HG02623 (cell line): Measurements from ENCODE around the gene COMP.

Experiments
- ATAC-seq: cut with Tn5 transposase; IDR thresholded peaks from one replicate; pipeline ENCODE4 v1.9.1; 2021; ENCODE audit warnings: moderate library complexity; ENCODE audit not compliant: unreplicated experiment

The COMP gene

GRCh38 chr19:18804139-18804601 is 13.1 kb upstream of the COMP start:
- no peak for ATAC-seq

GRCh38 chr19:18803550-18804138 is 12.5 kb upstream of the COMP start:
- ATAC-seq = no peak

- no peak for ATAC-seq
Measured at GRCh38 chr19:18802354-18802753, 11.2 kb upstream of the COMP start.

DNA sequence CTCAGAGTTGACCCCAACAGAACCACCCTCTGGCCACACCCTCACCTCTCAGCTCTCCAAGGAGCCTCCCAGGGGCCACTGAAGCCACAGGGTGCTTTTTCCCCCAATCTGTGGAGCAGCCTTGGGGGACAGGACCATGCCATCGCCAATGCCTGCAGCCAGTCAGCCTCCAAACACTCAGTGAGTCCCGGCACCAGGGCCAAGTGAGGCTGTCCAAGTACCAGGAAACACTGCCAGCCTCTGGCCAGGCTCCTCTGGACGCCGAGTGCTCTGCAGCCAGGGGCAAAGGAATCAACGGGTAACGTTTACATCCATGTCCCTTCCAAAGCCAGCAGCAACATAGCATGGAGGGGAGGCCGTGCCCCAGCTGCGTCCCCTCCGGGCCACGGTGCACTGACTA is 9.5 kb upstream of the COMP start:
- no peak for ATAC-seq

DNA sequence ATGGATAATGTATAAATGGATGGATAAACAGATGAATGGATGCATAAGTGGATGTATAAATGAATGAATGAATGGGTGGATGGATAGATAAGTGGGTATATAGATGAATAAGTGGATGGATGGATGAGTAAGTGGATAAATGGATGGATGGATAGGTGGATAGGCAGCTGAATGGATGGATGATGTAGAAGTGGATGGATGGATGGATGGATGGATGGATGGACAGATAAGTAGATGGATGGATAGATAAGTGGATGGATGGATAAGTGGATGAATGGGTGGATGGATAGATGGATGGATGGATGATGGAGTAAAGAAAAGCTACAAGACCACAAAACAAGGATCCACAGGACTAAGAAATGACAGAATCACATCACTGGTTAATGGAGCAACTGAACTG is 9.0 kb upstream of the COMP start:
- no peak for ATAC-seq

DNA sequence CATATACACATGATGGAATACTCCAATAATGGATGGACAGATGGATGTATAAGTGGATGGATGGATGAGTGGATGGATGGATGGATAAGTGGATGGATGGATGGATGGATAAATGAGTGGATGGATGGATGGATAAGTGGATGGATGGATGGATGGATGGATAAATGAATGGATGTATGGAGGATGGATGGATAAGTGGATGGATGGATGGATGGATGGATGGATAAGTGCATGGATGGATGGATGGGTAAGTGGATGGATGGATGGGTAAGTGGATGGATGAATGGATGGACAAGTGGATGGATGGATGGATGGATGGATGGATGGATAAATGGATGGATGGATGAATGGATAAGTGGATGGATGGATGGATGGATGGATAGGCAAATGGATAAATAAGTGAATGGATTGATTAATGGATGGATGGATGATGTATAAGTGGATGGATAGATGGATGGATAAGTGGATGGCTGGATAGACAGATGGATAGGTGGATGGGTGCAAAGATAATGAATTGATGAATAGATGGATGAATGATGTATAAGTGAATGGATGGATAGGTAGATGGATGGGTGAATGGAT is 8.4 kb upstream of the COMP start:
- ATAC-seq = no peak

- ATAC-seq = no peak
Measured at GRCh38 chr19:18798384-18799352, 7.6 kb upstream of the COMP start.

- no peak for ATAC-seq
Measured at GRCh38 chr19:18796239-18796638, 5.1 kb upstream of the COMP start.

DNA sequence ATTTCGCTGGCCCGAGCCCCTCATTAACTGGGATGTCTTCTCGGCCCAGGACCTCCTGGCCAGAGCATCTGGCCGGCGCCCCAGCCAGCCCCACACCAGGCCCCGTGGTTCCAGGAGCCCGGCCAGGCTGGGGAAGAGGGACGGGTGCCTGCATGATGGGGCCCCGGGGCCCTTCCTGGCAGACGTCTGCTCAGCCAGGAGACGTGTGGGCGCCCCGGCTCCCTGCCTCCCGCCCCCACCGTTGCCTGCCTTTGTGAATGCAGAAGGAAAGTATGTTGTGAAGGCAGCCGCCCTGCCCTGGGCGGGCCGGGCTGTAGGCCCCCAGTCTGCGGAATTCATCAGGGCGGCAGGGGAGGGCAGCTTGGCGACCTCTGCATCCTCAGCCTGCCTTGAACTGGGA is 4.4 kb upstream of the COMP start:
- no peak for ATAC-seq

- no peak for ATAC-seq
Measured at GRCh38 chr19:18794692-18795091, 3.6 kb upstream of the COMP start.

- ATAC-seq = no peak
Measured at GRCh38 chr19:18794029-18794313, 2.9 kb upstream of the COMP start.

DNA sequence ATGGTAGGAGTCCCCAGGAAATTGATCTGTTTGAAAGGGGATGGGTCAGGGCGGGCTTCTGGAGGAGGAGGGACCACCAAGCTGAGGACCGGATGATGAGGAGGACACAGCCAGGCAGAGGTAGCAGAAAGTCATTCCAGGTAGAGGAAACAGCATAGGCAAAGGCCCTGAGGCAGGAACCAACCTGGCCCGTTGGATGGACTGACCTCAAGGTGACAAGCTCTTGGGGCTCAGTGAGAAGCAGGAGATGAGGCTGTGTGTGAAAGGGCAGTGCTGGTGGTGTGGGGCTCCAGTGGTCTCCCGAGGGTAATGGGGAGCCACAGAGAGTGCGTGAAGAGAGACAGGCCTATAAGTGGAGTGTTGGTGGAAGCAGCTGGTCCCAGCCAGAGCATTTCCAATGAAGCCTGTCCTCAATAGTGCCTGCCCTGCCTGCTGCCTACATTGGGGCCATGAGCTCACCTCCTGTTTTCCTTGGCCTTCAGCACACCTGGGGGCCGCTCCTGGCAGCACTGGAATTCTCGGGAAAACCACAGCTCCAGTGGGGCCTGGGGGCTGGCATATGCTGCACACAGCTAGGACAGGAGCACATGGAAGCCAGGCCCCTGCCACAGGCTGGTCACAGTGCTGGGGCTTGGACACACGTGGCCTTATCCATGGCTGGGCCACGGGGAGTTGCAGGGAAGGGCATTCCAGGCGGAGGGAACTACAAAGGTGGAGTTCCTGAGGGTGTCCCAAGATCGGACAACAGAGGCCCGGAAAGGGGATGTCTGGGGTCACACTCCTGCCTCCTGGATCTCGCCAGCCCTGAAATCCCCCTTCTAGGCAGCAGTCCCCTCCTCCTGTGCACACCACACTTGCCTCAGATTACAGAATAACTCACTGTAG is 2.3 kb upstream of the COMP start:
- ATAC-seq = no peak

GRCh38 chr19:18792661-18793060 is 1.6 kb upstream of the COMP start:
- ATAC-seq = no peak

DNA sequence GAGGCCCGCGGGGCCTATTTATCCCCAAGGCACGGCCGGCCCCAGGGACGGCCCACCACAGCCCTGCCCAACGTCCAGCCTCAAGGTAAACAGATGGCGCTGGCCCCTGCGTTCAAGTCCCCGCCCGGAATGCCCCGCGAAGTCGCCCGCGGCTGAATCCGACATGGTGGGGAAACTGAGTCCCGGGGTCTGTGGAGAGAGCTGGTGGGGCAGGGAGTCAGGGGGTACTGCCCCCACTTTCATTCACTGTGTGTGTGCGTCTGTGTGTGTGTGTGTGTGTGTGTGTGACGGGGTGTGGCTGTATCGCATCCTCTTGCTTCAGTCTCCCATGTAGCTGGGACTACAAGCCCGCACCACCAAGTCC is 192 bp upstream of the COMP start:
- no peak for ATAC-seq

GRCh38 chr19:18789883-18790565 is 1.1 kb downstream of the COMP start:
- no peak for ATAC-seq

GRCh38 chr19:18789422-18789869 is 1.7 kb downstream of the COMP start:
- no peak for ATAC-seq

GRCh38 chr19:18788529-18789421 is 2.3 kb downstream of the COMP start:
- no peak for ATAC-seq

DNA sequence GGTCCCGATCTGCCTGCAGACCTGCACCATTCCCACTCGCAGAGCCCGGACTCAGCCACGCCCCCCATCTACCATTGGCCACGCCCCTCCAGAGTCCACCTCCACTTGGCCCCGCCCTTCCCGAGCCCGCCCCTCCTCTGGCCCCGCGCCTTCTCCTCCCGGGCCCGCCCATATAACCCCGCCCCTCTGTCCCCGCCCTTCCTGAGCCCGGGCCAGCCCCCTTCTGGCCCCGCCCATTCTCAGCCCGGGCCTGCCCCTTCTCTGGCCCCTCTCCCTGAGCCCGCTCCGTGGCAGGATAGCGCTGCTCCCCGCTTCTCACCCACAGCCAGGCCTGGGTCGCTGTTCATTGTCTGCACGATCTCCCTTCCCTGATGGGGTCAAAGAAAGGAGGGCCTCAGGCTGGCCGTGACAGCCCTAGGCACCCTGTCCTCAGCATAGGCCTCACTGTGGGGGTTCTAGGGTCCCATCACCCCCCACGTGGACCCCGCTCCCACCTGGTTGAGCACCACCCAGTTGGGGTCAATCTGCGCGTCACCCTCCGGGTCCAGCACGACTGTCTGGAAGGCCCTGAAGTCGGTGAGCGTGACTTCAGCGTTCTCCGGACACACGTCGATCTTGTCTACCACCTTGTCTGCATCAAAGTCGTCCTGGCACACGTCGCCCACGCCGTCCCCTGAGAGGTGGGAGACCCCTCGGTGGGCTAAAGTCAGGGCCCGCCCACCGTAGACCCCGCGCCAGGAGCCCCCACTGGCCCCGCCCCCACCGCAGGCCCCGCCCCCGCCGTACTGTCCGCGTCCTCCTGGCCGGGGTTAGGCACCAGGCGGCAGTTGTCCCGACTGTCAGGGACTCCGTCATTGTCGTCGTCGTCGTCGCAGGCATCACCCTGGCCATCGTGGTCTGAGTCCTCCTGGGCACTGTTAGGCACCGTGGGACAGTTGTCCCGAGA is 5.7 kb downstream of the COMP start:
- no peak for ATAC-seq

DNA sequence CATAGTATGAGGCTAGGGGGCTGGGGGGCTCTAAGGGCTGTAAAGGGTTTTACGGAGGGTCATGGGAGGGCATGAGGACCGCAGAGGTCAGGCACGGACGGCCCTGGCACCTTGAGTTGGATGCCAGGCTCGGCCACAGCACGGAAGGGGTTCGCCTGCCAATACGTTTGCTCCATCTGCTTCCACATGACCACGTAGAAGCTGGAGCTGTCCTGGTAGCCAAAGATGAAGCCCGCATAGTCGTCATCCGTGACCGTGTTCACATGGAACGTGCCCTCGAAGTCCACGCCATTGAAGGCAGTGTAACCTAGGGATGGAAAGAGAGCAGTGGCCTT is 6.4 kb downstream of the COMP start:
- ATAC-seq = no peak
